Pons (tissue), 1 donor: ENCODE data around the gene DGKI.

Experiments used
- DNase-seq: peaks from one replicate; pipeline ENCODE4 v3.0.0-alpha.2; 2016; ENCODE audit warnings: low spot score

The DGKI gene

DNA sequence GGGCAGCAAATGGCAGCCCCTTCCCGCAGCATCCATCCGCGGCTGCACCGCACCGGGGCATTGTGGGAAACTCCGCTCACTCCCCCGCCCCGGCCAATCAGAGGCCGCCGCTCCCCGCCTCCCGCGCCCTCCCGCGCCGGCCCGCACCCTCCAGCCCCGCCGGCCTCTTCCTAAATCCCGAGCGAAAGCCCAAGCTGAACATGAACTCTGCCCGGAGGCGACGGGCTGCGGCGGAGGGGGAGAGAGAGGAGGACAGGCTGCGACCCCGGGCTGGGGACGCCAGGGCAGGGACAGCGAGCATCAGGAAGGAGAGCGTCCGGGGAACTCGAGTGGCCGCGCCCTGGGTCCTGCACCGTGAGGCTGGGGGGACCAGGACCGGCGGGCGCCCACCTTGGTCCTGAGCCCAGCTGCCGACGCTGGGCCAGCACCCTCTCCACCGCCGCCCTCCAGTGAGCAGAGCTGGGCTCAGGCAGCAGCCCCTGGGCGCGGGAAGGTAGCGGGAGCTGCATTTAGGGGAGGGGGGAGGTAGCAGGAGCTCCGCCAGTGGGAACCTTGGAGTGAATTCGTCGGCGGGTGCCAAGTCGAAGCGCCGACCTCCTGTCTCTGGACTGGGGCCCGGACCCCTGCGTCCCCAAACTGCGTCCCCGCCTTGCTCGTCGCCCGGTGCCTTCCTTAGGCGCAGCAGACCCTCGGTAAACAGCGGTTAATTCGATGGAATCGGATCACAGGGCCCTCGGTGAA is at the start of gene DGKI:
Gene DGKI, minus strand, starts transcription at position 148 of the 741 bp plus-strand sequence.
- DNase-seq = peak; percentile 51

DNA sequence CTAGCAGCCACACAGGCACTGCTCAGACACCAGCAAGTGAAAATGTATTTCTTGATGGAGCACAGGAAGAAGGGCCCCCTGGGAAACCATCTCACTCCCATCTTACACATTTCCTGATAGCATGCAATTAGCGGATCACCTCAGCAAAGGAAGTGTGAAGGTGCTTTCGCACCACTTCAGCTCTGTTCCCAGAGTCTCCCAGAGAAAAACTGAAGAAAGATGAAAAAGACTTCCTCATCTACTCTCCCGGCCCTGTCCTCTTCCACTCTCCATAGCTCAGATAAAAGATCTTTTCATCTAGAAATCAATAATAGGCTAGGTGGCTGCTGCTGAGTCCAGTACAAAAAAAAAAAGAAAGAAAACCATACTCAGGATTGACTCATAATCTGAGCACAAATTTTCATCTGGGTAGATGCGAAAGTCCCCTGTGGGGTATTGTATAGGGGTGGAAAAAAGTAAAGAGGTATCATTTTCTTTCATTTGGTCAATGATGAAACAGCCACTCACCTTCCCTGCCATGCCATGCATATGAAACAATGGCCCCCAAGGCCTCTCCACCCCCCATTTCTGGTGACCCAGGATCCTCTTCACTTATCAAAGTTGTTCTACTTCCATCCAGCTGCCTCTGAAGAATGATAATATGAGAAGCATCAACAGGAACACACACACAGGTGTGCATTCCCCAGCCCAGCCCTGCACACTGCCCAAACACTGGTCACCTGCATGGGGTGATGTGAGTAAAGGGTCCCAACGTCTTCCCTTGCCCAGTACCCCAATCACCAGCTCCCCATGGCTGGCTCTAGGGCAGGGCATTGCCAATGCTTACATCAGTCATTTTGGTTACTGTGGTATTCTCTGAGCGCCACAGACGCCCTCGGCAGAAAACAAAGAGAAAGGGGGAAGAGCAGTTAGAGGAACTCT is 48.8 kb upstream of the DGKI start:
- no peak for DNase-seq

DNA sequence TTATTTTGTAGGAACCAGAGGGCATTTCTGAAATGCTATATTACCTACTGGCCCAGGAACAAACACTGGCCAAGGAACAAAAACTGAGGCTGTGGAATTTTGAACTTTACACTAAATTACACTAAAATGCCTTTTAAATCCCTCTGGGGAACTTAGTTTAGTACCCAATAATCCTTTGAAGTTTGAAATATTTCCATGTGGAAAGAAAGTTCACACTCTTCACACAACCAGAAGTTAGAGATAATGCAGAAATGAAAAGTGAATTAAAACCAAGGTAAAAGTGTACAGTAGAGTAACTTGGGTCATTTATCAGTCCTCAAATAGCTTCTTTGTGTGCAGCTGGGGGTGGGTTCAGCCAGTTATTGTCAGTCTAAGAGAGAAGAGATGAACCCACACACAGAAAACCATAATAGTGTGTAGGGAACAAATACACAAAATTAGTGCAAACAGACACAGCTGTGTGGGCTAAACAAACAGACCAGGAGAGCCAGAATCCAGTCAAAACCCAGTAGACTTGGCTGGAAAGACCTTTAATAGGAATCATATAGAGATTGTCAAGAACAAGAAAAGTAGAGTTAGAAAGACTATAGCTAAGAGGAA is 46.5 kb upstream of the DGKI start:
- DNase-seq = no peak

DNA sequence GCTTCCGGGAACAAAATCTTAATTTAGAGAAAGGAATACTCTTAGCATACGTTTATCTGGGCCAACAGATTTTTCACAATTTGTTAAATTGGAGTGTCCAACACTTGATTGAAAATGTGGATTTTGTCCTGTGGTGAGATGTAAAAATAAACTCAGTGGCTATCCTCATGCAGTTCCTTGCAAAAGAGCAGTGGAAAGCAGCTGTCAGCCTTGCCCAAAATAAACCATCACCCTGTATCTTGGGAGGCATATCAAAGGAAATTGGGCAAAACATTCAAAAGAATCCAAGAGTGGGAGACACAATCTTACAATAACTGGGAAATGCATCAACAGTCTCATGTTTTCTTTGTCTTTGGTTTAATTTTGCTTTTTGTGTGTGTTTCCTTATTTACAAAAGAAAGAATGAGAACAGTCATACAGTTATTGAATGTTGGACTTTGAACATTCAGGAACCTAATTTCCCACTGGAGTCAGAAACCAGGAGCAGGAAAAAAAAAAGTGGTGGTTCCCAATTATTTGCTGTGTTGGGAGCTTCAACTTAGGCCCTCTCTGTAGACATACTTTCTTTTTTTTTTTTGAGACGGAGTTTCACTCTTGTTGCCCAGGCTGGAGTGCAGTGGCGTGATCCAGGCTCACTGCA is 44.4 kb upstream of the DGKI start:
- peak; percentile 41 for DNase-seq

DNA sequence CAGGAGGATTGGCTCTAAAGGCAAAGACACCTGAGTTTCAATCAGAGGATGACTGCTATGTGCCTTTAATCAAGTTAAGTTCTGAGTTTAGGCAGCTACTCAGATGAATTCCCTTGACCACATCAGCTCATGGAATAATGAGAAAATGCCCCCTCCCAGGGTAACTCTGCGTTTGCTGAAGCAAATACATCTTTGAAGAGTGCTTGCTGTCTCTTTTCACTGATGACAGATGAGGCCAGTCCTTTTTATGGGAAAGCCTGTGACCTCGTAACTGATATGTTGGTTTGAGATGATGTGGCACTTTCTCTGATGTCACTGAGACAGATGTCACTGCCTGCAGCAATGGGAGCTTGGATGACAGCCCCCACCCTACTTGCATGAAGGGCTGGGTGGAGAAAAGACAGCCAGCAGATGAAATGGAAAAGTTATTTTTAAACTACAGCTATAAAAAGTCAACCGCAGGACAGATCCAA is 43.7 kb upstream of the DGKI start:
- DNase-seq = no peak

DNA sequence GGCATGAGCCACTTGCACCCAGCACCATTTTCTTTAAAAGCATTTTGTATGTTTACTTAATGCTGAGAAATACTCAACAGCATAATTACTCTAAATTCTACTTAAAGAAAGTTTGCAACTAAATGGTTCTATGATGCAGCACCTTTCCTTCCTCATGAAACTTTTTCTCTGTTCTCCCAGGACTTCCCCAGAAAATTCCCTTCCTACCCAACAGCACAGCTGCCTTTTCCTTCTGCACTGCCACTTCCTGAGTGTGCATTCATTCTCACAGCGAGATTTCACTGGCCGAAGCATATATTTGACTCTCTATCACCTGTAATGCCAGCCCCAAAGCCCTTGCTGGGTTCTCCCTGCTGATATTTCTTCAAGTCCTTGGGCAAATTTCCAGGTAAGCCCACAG is 41.5 kb upstream of the DGKI start:
- no peak for DNase-seq

DNA sequence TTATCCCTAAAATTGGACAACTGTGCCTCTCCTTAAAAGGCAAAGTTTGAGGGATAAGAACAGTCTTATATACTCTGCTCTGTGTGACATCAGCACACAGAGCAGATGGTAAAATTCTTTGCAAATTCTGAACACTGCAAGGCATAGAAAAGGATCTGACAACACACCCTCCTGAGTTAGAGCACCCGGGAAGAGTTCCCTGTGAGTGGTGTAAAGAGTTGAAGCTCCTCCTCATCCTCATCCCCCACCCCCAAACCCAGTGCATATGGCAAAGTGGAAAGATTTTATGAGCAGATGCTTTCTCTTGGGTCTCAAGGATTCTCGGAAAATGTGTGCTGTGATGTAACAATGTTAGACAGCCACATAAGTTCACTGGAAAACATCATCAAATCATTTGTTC is 40.0 kb upstream of the DGKI start:
- no peak for DNase-seq

DNA sequence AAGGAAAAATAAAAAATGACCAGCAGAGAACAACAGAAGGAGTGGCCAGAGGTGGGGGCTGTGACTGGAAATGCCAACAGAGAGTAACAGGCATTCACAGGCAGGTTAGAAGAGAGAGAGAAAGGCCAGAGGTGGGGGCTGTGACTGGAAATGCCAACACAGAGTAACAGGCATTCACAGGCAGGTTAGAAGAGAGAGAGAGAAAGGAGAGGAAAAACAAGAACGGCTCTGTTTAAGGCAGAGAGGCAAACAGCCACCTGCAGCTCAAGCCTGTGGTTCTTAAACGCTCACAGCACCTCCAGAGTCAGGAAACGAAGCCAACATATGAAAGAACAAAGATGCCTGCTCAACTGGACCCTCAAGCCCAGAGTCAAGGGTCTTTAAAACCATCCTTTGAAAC is 39.5 kb upstream of the DGKI start:
- no peak for DNase-seq

DNA sequence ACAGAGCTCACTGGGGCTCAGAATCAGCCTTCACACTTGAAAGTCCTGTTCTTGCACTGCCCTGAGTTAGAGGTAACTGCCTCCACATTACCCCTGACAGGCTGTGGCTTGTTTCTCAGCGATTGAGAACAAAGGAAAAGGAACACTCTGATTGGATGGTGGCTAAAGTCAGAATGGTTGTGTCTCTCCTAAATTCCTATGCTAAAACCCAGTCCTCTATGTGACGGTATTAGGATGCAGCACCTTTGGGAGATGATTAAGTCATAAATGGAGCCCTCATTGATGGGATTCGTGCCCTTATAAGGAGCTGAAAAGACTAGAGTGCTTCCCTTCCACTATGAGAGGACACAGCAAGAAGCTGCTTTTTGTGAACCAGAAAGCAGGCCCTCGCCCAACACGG is 38.9 kb upstream of the DGKI start:
- DNase-seq = no peak

DNA sequence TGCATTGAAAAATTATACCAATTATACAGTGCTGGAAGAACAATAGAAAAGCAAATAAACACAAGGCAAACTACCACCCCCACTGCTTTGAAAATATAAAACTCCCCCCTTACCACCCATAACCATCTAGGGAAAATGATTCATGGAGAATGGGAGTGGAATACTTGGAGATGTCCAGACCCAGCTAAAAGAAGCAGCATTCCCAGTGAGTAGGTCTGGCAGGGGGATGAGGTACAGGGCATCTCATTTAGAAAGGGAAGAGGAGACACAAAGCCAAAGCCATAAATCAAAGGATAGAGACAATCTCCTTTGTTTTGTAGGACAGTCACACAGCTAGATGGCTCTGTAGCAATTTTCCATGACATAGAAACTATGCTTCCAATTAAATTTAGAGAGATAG is 36.0 kb upstream of the DGKI start:
- DNase-seq = no peak

DNA sequence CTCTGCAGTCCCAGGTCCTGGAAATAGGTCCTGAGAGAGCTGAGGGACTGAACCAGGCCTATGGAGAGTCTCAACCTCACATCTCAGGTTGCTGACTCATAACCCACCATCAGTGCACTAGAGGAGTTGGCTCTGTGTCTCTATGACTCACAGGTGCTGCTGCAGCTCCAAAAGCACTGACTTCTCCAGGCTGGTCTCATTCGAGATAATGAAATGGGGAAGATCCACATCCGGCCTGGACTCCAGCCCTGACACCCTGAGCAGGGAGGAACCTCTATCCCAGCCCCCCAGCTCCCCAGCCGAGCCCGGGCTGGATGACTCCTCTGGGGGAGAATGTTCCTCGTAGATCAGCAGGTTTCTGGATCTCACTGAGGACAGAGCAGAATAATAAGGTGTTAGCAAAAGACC is 35.5 kb upstream of the DGKI start:
- peak; percentile 26 for DNase-seq

DNA sequence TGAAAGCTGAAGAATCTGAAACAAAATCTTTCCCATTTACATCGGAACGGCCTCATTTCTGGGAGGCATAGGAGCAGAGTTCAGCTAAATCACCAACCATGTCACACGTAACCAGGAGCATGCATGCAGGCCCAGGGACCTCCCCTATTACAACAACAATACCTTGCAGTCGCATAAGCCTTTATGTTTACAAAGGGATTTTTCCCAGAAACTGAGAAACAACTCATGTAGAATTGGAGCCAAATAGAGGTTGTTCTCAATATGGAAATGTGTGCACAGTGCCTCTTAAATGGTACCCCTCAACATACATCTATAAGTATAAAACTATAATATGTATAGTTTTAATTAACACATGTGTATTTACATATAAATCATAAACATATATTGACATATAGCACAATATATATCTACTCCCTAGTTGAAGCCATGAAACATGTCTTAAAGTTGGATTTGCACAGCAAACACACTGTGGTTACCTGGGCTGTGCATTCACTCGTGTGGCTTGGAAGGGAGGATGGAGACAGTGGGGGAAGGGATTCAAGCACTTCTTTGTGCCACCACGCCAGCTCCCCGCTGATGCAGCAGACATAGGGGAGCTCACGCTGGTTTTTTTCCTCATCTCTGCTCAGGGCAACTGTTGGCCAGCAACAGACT is 35.0 kb upstream of the DGKI start:
- DNase-seq = no peak

DNA sequence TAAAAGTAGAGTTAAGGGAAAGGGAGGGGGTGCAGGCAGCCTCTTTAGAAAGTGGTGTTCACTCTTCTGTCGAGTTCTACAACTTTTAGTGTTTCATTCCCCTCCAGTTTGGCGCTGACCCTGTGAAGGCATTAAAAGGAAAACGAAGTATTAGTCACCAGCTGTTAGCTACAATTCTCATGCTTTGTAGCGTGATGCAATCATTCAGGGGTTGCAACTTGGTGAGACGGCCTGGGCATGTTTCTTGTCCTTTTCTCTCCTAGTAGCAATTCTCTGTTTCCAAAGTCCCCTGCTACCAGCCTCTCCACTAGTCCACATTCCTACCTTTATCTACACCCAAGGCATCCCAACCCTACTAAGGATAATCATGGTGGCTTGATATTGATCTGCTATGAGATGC is 33.7 kb upstream of the DGKI start:
- no peak for DNase-seq

DNA sequence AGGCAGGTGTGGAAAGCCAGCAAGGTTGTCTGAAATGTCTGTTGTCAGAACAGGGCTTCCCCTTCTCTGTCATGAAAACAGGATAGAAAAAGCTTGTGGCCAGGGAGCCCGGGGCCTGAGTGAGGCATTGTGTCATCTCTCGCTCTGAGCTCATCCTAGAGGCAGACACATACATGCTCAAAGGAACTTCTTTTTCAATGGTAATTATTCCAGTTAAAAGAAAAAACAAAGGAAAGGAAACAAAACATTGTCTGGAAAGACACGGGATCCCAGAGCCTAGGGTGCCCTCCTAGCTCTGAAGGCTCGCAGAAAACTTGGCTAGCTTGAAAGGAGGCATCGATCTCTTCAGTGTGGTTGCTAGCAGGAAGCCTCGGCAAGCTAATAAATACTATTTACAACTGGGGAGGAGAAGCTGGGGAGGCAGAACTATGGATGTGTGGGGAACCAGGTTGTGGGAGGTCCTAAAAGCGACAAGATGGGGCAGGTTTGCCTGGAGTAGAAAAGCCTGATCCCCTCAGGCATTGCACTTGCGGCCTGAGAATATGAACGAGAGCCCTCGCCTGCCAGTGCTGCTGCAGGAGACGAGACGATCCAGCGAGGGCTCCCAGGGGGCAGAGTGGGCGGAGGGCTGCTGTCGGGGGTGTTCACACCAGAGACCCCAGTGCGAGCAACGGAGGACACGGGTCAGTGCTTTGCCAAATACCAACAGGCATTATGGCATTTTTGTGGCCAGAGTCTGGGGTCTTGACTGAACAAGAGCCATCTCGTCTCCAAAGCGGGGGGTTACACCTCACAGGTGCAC is 32.8 kb upstream of the DGKI start:
- no peak for DNase-seq

DNA sequence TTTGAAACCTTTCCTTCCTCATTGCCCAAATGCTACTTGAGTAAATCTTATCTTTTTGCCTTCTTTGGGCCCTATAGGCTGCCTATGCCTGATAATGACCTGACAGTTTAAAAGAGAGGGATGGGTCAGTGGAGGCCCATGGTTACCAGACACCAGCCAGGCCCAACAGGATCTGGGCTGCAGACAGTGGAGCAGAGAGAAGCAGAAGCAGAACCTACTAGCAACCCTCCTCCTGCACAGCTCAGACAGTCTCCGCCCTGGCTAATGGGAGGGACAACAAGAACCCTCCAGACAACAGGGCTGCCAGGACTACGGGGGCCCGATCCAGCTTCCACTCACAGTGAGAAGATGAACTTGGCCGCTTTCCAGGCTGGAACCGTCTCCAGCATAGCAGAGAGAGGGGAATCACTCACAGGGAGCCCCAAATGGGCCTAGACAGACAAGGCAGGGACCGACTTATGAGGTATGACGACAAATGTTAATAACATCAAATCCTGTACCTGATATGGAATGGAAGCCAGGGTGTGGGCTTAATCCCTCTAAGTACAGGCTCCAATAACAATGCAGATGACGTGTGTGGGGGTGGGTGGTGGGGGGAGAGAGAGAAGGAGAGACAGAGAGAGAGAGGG is 31.7 kb upstream of the DGKI start:
- no peak for DNase-seq

DNA sequence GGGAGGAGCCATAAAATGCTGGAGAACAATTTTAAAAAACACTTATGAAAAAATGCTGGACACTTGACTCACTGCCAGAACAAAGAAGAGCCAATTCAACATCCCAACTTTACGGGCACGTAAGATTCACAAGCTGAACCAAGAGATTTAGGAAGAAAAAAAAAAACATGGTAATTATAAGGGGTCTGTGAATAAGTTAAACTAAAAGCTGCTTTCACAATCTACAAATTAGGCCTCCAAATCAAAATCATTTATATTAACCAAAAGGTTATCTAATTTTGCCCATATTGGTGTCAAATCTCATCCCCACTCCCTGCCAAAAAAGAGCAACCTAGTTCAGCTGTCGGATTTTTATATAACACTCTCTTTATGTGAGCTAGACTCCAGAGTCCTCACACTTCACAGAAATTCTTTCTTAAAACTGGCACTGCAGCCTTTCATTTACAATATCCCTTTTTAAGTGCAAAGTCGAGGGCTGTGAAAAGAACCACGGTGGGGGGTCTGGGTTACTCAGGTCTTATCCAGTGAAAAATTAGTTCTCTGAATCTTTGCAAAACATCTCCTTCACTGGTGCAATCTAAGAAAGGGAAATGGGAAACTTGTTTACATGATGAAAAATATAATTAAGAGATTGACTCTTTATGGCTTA is 30.4 kb upstream of the DGKI start:
- DNase-seq = no peak

DNA sequence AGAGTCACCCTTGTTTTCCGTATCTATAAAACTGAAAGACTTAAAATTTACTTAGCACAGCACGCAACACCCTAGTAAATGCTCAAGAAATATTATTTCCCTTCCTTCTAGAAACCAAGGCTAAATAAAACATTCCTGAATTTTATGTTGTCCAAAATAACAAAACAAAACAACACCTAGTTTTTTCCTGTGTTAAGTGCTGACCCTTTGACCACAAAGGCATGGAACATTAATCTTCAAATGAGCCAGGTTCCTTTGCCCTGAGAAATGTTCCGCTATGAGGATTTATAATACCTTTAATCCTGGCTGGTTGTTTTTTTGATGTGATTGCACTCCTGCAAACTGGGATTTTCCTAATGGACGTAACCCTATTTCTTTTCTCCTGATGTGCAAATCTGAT is 29.0 kb upstream of the DGKI start:
- DNase-seq = no peak

DNA sequence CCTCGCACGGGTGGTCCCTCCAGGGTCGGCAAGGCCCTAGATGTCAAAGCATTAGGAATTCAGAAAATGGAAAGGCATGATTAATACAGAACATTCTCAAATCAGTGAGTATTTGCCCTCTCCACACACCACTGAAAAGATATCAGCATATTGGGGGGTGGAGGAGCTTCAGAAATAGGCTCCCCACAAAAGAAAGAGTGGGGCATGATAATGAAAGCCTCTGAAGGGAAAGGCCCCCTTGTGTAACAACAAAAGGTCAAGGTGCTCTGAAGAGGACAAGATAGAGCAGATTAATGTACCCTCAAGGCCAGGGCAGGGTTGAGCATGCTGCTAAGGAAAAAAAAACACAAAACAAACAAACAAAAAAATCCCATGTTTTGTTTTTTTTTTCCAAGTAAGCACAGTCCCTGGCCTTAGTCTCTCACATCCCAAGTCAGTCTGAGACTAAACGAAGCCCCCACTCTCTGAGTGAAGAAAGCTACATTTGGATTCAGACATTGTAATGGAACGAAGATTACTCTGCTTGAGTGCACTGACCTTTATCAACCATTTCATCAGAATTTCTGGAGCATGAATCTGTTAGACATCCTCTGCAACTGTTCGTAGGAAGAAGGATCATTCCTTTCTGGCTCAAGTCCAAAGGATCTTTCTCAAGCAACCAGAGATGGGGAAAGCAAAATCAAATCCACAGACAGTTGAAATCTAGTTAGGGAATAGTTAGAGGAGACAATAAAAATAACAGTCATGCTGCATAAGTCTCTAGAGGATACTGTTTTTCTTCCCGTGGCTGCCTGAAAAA is 27.4 kb upstream of the DGKI start:
- no peak for DNase-seq

DNA sequence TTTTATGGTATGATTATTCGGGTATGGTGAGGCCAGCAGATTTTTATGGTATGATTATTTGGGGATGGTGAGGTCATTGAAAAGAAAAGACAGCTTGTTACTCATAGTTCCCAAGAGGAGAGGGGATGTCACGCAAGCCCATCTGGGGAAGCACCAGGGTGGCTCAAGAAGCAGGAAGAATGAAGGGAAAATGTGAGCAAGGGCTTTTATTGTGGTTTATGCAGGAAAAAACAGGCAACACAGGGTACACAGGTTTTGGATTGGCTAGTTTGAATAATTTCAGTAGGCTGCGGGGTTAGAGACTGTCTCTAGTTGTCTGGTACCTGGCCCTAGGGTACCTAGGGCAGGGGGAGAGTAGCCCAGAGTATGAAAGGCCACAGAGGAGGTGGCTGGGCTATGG is 26.8 kb upstream of the DGKI start:
- no peak for DNase-seq
